HepG2 (cell line): ENCODE results near the gene RARA. TPM values are rescaled to one million over a fixed set of nuclear protein-coding genes. Genes with fewer than 3 reads are reported as not detected.
A peak's percentile ranks its signal among the peaks of the same experiment; 100 is the strongest.

Source experiments
- BCL6 ChIP-seq: IDR thresholded peaks from 2 replicates; pipeline ENCODE4 v1.6.1; 2016; ENCODE audit warnings: missing genetic modification reagents, missing compliant biosample characterization
- DMAP1 ChIP-seq: IDR thresholded peaks from 2 replicates; pipeline ENCODE4 v1.6.1; 2016
- NFIC ChIP-seq: IDR thresholded peaks from 2 replicates; pipeline ENCODE4 v1.6.1; 2012; ENCODE audit warnings: mild to moderate bottlenecking, low read length, inconsistent platforms
- PAWR ChIP-seq: sonication (generic); formaldehyde crosslinking; IDR thresholded peaks from 2 replicates; pipeline ENCODE4 v1.4.0; 2020; ENCODE audit warnings: missing genetic modification reagents, mild to moderate bottlenecking, borderline replicate concordance
- PBX2 ChIP-seq: IDR thresholded peaks from 2 replicates; pipeline ENCODE4 v1.6.1; 2016; ENCODE audit warnings: control low read depth
- PHF5A ChIP-seq: IDR thresholded peaks from one replicate; pipeline ENCODE4 v1.6.1; 2018; ENCODE audit warnings: low read depth, missing genetic modification reagents; ENCODE audit not compliant: unreplicated experiment
- POGZ ChIP-seq: sonication (generic); formaldehyde crosslinking; IDR thresholded peaks from 2 replicates; pipeline ENCODE4 v1.4.0; 2020; ENCODE audit warnings: mild to moderate bottlenecking, missing genetic modification reagents
- RFX5 ChIP-seq: IDR thresholded peaks from 2 replicates; pipeline ENCODE4 v1.6.1; 2011; ENCODE audit warnings: low read depth, low read length, improper control_type of control experiment
- SALL1 ChIP-seq: sonication (generic); formaldehyde crosslinking; IDR thresholded peaks from 2 replicates; pipeline ENCODE4 v1.8.0; 2022; ENCODE audit warnings: mild to moderate bottlenecking, missing genetic modification reagents
- SKI ChIP-seq: fragments of 450-650 bp; IDR thresholded peaks from one replicate; pipeline ENCODE4 v1.6.1; 2018; ENCODE audit warnings: mild to moderate bottlenecking; ENCODE audit not compliant: partially characterized antibody
- SMAD3 ChIP-seq: sonication (generic); formaldehyde crosslinking; IDR thresholded peaks from 2 replicates; pipeline ENCODE4 v1.4.0; 2020; ENCODE audit warnings: missing genetic modification reagents
- SMARCC2 ChIP-seq: fragments of 450-650 bp; IDR thresholded peaks from 2 replicates; pipeline ENCODE4 v1.6.1; 2017; ENCODE audit warnings: antibody characterized with exemption, mild to moderate bottlenecking
- TBP ChIP-seq: sonication (generic); formaldehyde crosslinking; IDR thresholded peaks from 2 replicates; pipeline ENCODE4 v1.5.0; 2020; ENCODE audit warnings: missing genetic modification reagents
- TFDP2 ChIP-seq: sonication (generic); formaldehyde crosslinking; IDR thresholded peaks from 2 replicates; pipeline ENCODE4 v1.4.0; 2020; ENCODE audit warnings: missing genetic modification reagents
- THAP9 ChIP-seq: sonication (generic); formaldehyde crosslinking; IDR thresholded peaks from 2 replicates; pipeline ENCODE4; 2020; ENCODE audit warnings: missing genetic modification reagents, mild to moderate bottlenecking, borderline replicate concordance
- ZBTB26 ChIP-seq: IDR thresholded peaks from 2 replicates; pipeline ENCODE4 v1.6.1; 2016; ENCODE audit warnings: missing compliant biosample characterization, missing genetic modification reagents, borderline replicate concordance
- ZBTB43 ChIP-seq: sonication (generic); formaldehyde crosslinking; conservative IDR thresholded peaks from 2 replicates; pipeline ENCODE4 v1.4.0; 2020; ENCODE audit warnings: missing genetic modification reagents
- ZNF205 ChIP-seq: IDR thresholded peaks from 2 replicates; pipeline ENCODE4 v1.6.1; 2018; ENCODE audit warnings: missing biosample characterization, missing genetic modification reagents
- ZNF333 ChIP-seq: sonication (generic); formaldehyde crosslinking; IDR thresholded peaks from 2 replicates; pipeline ENCODE4 v1.4.0; 2020; ENCODE audit warnings: mild to moderate bottlenecking, missing genetic modification reagents, borderline replicate concordance
- ZNF546 ChIP-seq: sonication (generic); formaldehyde crosslinking; conservative IDR thresholded peaks from 2 replicates; pipeline ENCODE4 v1.8.1; 2023; ENCODE audit warnings: mild to moderate bottlenecking, missing genetic modification reagents
- ZNF772 ChIP-seq: sonication (generic); formaldehyde crosslinking; IDR thresholded peaks from 2 replicates; pipeline ENCODE4 v1.5.0; 2020; ENCODE audit warnings: mild to moderate bottlenecking, missing genetic modification reagents
- ZNF879 ChIP-seq: sonication (generic); formaldehyde crosslinking; IDR thresholded peaks from 2 replicates; pipeline ENCODE4 v1.8.1; 2023; ENCODE audit warnings: missing genetic modification reagents
- polyA plus RNA-seq, 8 experiments: library from polyadenylated mRNA; depleted of rRNA in 3 of 8; stranded (reverse) in 7 of 8; unstranded in 1 of 8; fragments of >200 nt; fragmentation: Illumina TruSeq in 4 of 8; extraction: Trizol in 4 of 8; gene quantifications; 2 replicates each; pipeline versions ENCODE4 v1.2.1 to v1.2.3, GENCODE V29; 2011 to 2016; ENCODE audit warnings: low read depth in 4 of 8, missing spikeins in 1 of 8, mixed read lengths in 1 of 8; ENCODE audit not compliant: insufficient read depth in 1 of 8
- total RNA-seq, 5 experiments: library from RNA; depleted of rRNA; stranded (reverse); fragments of >200 nt; fragmentation: Illumina TruSeq; extraction: Trizol; gene quantifications; 2 replicates each; pipeline ENCODE4 v1.2.3, GENCODE V29; 2016; ENCODE audit warnings: low read depth in 1 of 5

Gene RARA
- total and polyA plus RNA-seq, 2 of the 13 experiments (the other 11 are each of a cell fraction or from before 2014, with no cell fraction given): 6.4 to 8.6 TPM

- TF ChIP-seq ZBTB43 (CRISPR knock-in tag): no peak; the same call in 1 of the 2 replicates
- 0 out of 2 replicates have a peak, but pooled peaks have one; percentile 29 for TF ChIP-seq RFX5
- peak; percentile 37; the same call in 1 of the 2 replicates for TF ChIP-seq TFDP2 (CRISPR knock-in tag)
- TF ChIP-seq ZNF333: peak; percentile 50; the same call in 1 of the 2 replicates
- no peak for TF ChIP-seq SMARCC2
- peak; percentile 60 for TF ChIP-seq THAP9 (CRISPR knock-in tag)
- no peak for TF ChIP-seq PAWR
- no peak for TF ChIP-seq ZNF879
- TF ChIP-seq ZNF205: peak; percentile 73; the same call in 1 of the 2 replicates
- peak; percentile 80 for TF ChIP-seq DMAP1 (CRISPR knock-in tag)
- no peak for TF ChIP-seq PBX2 (CRISPR knock-in tag)
- no peak for TF ChIP-seq NFIC
- no peak; the same call in 1 of the 2 replicates for TF ChIP-seq TBP
- TF ChIP-seq POGZ (CRISPR knock-in tag): peak; percentile 49; the same call in 1 of the 2 replicates
- peak; percentile 69 for TF ChIP-seq SALL1
- TF ChIP-seq ZNF772: no peak; the same call in 1 of the 2 replicates
- peak; percentile 50 for TF ChIP-seq SKI
- TF ChIP-seq ZBTB26 (CRISPR knock-in tag): no peak
- TF ChIP-seq SMAD3 (CRISPR knock-in tag): peak; percentile 77; the same call in 1 of the 2 replicates
- TF ChIP-seq BCL6 (CRISPR knock-in tag): peak; percentile 69
- no peak for TF ChIP-seq PHF5A (CRISPR knock-in tag)
- 0 out of 2 replicates have a peak, but pooled peaks have one; percentile 49 for TF ChIP-seq ZNF546 (CRISPR knock-in tag)
Observed at GRCh38 chr17:40317880-40318829, 9.2 kb downstream of the RARA start (continued).
